Stimulated activated CD8-positive, alpha-beta memory T cell treated with anti-CD3 and anti-CD28 coated beads, Interleukin-15, amount 100 ng/mL, for 48 hours (primary cell): Measurements from ENCODE around the gene TMEM185A.
"Not testable (repeated sequence)": the region's sequence is repeated elsewhere in the genome, so short reads cannot be mapped to it uniquely, and the experiment has no call there.

Experiments used
- DNase-seq, 2 donors: peaks; one replicate each; pipeline ENCODE4 v3.0.0-alpha.2; 2020; ENCODE audit warnings: low read depth in 2 of 2

The TMEM185A gene

DNA sequence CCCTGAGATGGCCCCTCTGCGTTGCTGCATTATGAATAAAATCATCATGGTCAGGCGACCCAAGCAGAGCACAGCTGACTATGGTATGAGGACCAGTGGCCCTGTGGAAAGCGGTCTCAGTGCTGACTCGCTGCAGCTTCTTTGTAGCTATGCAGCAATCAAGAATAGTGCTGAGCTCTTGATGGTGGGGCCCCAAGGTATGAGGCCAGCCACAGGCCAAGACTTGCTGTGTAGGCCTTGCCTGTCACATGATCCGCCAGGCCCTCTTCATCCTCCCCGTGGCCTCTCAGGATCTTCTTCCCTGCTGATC is 79.7 kb downstream of the TMEM185A start:
- not testable (repeated sequence) for DNase-seq

DNA sequence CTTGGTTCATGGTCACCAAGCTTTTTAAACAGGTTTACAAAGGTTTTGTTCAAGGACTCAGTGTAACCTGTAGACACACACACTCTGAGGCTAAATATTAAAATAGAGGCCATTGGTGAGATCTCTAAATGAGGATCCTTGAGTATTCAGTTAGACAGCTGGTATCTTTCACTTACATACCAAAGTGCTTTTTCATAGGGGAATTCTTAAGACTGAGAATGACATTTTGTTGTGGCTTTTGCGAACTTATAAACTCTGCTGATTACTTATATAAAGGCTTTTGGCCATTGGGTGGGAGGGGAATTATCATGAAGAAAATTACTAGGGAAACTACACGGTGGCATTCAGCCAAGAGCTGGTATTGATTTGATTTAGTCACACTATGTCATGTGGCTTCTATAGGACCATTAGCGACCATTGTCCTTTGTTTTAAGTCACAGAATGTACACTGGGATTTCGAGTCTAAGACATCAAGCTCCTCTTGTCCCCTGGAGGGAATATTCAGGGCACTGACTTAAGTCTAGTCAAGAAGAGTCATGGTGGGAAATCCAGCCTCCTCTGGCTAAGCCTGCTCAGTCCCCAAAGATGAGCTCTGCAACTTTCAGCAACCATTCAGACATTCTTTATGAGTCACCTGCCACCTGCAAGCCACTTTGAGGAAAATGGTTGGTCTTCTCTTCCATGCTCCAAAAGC is 80.2 kb downstream of the TMEM185A start:
- DNase-seq, result not testable (repeated sequence)

DNA sequence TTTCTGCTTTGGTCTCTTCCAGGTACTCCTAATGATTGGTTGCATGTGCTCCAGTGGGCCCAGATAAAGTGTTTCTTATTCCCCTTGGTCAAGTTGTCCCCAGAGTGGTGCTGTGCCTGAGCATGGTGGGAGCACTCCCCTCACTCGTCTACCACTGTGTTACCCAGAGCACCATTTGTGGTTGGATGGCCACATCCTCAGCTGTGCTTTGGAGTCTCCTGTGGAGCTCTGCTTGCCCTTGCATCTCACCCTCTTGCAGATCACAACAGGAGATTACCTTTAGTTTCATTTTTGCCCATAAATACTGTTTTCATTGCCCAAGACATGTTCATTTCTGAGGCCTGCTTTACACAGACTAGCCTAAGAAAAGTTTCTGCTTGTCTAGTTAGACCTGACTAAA is 81.1 kb downstream of the TMEM185A start:
- DNase-seq, result not testable (repeated sequence)

DNA sequence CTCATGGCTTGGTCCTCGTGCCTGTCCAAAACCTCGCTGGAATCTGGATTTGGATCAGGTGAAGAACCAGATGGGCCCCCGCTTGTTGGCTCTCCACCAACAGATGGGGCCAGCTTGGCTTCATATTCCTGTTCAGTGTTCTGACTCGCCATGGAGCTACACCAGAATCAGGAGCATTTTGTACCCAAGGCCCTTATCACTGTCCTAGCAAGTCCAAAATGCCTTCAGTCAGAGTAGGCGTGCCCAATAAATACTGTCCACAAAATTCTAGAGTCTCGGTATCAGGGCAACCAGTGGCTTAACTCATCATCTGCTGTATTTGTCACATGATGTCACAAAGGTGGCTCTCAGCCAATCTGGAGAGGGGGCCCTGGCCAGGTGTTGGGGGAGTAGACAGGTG is 81.9 kb downstream of the TMEM185A start, which contains the start of gene HSFX3:
Gene HSFX3, minus strand, starts transcription at position 224 of the 400 bp plus-strand sequence. Its CDS starts 72 bp downstream, at position 152.
- not testable (repeated sequence) for DNase-seq

DNA sequence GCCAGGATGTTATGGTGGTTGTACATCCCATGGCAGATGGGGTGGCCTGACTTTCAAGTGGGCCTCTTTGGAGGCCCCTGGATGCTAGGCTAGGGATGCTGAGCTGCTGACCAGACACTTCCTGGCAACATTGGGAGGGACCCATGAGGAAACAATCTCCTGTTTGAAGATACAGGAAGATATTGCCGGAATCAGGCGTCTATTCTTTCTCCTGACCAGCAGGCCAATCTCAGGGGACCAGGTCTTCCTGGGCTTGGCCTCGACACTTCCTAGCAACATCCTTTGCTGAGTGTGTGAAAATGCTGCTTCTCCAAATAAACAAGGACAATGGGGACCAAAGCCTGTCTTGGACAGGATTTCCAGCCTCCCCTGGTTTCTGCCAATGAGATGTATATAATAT is 83.8 kb downstream of the TMEM185A start:
- not testable (repeated sequence) for DNase-seq

DNA sequence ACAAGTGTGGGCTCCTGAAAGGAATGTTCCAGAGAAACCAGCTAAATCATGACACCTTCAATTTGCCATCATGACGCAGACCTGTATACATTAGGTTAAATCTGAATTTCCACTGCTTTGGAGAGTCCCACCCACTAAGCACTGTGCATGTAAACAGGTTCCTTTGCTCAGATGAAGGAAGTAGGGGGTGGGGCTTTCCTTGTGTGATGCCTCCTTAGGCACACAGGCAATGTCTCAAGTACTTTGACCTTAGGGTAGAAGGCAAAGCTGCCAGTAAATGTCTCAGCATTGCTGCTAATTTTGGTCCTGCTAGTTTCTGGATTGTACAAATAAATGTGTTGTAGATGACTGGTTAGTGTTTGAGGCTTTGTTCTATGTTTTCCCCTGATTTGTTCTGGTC is 84.6 kb downstream of the TMEM185A start:
- not testable (repeated sequence) for DNase-seq
